ENCODE data around the gene TMEM248.

DNA sequence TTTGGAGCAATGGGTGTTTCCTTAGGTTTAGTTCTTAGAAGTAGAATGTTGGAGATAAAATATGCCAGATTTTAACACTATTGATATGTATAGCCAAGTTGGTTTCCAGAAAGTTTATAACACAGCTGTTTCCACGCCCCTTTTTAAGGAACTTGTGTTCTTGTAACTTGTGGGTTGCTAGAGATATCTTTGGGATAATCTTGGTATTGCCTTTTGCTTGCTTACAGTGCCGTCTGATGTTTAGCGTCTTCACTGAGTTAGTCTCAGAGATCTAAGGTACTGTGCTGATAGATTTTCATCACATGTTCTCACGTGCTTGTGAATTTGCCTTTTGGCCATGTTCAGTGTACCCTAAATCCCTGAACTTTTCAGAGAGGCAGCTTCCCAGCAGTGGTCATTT, 12.4 kb downstream of the TMEM248 start:
- no peak for TF ChIP-seq POLR2A (IDR thresholded peaks at IDR 0.05)
- TF ChIP-seq CTCF (IDR thresholded peaks at IDR 0.05): no peak
- no peak for TF ChIP-seq EP300 (IDR thresholded peaks at IDR 0.05)
